Hematopoietic multipotent progenitor cell treated with erythropoietin and hydrocortisone succinate and interleukin-3 and kit ligand, for 6 days (in vitro differentiated cells): ENCODE measurements around the gene SEPTIN5.

Experiments
- DNase-seq: peaks from one replicate; pipeline ENCODE4 v3.0.0-alpha.2; 2015

The SEPTIN5 gene

DNA sequence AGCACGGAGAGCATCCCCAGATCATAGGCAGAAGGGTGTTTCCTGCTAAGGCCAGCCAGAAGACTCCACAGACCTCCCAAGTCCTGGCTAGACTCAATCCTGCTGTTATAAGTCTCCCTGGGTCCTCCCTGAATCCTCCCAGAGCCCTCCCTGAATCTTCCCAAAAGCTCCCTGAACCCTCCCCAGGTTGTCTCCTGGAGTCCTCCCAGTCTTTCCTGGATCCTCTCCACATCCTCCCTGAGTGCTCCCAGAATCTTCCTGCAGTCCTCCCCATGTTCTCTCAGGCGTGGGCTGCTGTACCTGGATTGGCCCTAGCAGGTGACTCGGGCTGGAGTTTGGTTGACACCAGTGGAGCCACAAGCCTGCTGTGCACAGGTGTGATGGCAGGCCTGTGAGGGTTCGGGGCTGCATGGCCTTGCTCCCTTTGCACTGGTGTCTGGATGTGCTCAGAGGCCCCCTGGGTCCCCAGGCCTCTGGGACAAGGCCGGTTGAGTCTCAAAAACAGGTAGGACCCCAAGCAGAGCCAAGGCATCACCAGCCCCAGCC, 20.6 kb downstream of the SEPTIN5 start:
- DNase-seq = no peak

GRCh38 chr22:19735665-19736510, 21.6 kb downstream of the SEPTIN5 start:
- no peak for DNase-seq

GRCh38 chr22:19737846-19738663, 23.8 kb downstream of the SEPTIN5 start:
- DNase-seq = no peak

DNA sequence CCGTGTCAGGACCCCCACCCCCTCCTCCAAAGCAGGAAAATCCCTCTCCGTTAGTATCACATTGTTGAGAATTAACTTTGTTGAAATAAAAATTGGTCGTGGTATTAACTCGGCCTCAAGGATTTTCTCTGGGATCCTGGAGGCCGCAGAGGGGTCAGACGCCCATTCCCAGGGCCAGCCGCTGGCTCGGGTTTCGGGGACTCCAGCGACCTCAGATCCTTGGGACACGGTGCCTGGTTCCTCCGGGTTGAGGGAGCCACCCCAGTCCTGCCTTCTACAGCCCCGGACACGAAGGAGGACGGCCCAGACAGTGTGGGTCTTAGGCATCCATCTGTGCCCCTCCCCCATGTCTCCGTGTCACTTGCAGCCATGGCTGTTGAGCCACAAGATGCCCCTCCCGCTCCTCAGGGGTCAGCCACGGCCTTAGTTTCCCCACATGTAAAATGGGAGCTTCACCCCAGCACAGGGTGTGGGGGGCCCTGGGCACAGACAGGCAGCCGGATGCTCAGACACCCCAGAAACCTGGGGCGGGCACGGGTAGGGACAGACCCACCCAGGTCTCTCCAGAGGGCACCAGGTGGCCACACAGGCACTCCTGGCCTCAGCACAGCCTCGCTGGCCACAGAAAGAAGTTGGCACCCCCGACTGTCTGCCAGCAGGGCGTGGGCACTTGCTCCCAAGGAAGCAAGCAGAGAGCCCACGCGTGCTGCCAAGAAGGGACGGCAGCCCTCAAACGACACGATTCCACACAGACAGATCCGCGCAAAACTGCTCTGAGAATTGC, 24.6 kb downstream of the SEPTIN5 start:
- no peak for DNase-seq

GRCh38 chr22:19739448-19739895, 25.2 kb downstream of the SEPTIN5 start:
- no peak for DNase-seq

DNA sequence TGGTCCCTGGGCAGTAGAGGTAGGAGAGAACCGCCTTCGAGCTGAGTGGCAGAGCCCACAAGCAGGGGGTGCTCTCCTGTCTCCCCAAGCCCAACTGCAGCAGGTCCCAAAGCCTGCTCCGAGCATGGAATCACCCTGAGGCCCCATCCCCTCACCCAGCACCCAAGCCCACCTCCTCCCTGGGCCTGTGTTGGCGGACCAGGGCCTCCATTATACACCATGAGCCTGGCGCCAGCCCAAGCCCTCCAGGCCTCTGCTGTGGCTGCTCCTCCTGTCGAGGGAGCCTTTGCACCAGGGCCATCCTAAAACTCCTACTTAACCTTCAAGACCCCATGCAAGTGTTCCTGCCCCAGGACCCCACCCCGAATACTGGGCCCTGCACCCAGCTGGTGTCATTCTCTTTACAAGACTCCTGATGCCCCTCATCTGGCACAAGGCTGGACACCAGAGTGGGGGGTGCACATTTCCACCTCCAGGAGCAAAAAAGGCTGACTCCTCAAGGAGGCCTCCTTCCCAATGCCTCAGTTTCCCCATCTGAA, 25.7 kb downstream of the SEPTIN5 start:
- no peak for DNase-seq

DNA sequence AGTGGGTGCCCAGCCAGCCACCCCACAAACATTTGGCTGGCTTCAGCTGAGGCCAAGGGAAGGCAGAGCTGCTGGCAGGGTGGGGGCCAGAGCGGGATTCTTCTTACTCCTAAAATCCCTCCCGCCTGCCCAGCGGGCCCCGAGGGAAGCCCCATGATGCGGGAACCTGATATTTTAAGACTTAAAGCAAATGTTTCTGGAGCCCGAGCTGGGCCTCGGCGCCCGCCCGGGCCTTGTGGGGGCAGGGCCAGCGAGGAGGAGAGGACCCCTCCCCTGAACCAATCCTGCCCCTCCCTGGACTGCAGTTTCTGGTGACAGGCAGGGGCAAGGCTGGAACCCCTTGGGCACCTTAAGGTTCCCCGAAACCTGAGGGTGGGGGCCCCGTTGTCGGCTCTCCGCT, 26.3 kb downstream of the SEPTIN5 start:
- DNase-seq = no peak

DNA sequence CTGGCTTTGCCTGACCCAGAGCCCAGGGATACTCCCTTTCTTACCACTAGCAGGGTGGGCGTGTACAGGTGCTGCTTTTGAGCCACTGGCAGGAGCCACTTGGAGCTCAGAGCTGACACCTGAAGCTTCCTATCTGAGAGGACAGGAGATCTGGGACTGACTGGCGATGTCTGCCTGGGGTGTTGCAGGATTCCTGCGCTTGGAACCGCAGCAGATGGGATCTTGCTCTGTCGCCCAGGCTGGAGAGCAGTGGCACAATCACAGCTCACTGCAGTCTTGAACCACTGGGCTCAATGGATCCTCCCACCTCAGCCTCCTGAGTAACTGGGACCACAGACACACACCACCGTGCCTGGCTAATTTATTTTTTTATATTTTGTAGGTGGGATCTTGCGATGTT, 26.8 kb downstream of the SEPTIN5 start:
- no peak for DNase-seq

- DNase-seq = no peak
These were observed 28.1 kb downstream of the SEPTIN5 start for GRCh38 chr22:19742160-19743066.

GRCh38 chr22:19743081-19743480, 28.8 kb downstream of the SEPTIN5 start:
- no peak for DNase-seq

DNA sequence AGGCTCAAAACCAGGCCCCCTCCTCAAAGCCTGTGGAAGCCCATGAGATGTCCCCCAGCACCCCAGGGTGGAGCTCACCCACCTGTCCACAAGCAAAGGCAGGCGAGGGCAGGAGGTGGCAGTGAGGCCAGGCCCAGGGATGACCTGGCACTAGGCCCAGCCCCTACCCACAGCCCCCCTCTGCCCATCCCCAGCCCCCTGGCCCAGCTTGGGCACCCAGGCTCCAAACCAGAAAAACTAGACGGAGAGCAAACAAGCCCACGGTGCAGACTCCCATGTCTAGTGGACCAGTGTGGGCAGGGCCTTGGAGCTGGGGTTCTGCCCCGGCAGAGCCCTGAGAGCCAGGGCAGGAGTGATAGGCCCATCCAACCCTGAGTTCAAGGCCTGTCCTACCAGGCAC, 29.3 kb downstream of the SEPTIN5 start:
- DNase-seq = no peak

GRCh38 chr22:19744350-19745006, 30.2 kb downstream of the SEPTIN5 start:
- no peak for DNase-seq

DNA sequence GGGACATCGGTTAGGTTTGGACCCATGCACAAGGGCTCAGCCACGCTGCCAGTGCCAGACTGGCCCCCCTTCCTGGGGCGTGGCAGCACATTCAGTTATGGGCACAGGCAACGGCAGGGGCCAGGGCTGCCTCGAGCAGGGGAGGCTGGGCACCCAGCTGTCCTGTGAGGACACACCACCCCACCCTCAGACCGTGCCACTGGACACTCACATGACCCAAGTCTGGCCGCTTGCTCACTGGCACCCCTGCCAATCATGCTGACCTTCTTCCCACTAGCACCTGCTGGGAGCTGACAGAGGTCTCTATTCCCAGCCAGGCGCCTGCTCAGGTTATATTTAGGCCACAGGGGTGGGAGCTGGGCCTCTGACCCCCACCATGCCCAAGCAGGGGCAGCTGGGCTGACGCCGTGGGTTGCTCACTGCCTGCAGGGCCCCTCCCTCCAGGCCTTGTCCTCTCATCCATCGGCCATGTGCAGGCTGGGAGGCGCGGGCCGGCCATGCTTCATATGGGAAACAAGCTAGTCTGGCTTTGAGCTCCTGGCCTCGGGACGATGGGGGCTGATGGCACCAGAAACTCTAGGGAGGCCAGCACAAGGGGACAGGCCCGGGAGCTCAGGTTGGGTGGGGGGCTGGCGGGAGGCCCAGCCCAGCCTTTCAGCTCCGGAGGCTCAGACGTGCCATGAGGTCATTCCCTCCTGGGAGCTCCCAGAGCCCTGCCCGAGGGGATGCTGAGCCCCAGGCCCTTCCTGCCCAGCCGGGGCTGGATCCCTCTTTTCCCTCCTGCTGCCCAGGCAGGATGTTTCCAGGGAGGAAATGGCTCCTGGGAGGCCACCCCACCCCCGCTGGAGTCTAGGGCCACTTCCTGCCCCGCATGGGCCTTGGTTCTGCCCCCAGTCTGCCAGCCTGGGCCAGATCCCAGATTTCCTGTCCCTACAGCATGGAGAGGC, 31.1 kb downstream of the SEPTIN5 start:
- no peak for DNase-seq

- DNase-seq = no peak
These were observed 32.4 kb downstream of the SEPTIN5 start for GRCh38 chr22:19746726-19747125.

GRCh38 chr22:19747551-19747950, 33.2 kb downstream of the SEPTIN5 start:
- DNase-seq = no peak

DNA sequence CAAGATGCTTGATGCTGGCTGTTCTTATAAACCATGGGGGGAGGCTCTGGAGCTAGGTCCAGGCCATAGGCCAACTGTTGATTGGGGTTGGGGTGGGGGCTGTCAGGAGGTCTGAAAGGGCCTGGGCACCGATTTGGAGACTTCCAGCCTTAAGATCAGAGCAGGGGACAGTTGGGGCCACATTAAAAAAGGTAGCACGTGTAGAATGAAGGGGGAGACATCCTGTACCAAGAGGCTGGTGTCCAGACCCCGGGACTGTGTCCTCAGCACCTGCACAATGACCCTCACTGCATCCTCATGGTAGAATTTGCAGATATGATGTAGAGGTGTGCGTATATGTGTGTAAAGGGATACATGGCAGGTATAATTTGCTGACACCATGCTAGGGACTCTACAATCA, 33.8 kb downstream of the SEPTIN5 start:
- DNase-seq = no peak

GRCh38 chr22:19748991-19749664, 34.8 kb downstream of the SEPTIN5 start:
- no peak for DNase-seq

DNA sequence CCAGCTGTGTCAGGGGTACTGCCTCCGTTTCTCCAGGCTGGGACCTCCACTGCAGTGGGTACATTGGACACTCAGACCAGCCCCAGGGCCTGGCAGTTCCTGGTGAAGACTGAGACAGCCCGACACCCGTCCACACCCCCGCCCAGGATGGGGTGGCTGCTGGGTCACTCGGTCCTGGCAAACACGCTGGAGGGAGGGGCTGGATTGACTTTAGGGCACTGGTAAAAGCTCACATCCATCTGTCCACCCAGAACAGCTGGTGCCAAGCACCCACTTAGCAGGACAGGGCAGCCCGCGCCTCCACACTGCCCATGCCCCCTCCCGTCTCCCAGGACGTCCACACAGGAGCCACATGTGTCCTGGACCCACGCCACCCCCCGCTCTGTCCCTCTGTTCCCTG, 35.6 kb downstream of the SEPTIN5 start:
- DNase-seq = no peak
